ENCODE results near the gene OGDHL.

Gene OGDHL

GRCh38 chr10:49686651-49687050, 75.5 kb downstream of the OGDHL start:
- Histone ChIP-seq H3K9me3 (ENCODE audit: low read depth, low read length) (no peaks in the 10 kb centered on the region), H3K36me3 (ENCODE audit: insufficient read depth, low read length) (no peaks in the 10 kb centered on the region), H3K4me3 (peak overlapping the region; percentile 12; the same call in 1 of the 2 replicates), H3K27ac (peak overlapping the region; percentile 60; the same call in 1 of the 2 replicates), H3K9ac (ENCODE audit: insufficient read length) (no peak overlapping the region)
- no peak for TF ChIP-seq POLR2AphosphoS5 (IDR thresholded peaks at IDR 0.05; ENCODE audit: borderline replicate concordance, low read depth, low read length)
- no peak for TF ChIP-seq EZH2 (IDR thresholded peaks at IDR 0.05)
- TF ChIP-seq FOXP2 (optimal IDR thresholded peaks at IDR 0.05; ENCODE audit: control extremely low read depth, extremely low read length, insufficient read depth), result no peak
- DNase-seq (ENCODE audit: low read depth, low spot score), result no peak
